SHP77 treated with DMSO at 0.1 percent for 48 hours (cell line): ENCODE data around the gene CNTFR.

Experiments used
- DNase-seq: peaks from one replicate; lab custom pipeline; 2025; lab: John Stamatoyannopoulos, UW

Gene CNTFR

GRCh38 chr9:34620061-34620994 is 30.8 kb upstream of the CNTFR start, which contains the start of gene DCTN3:
TSS of gene DCTN3 (minus strand) at chr9:34620495. CDS start at chr9:34620464, 31 bp downstream.
- DNase-seq: peak; percentile 66

GRCh38 chr9:34615132-34615531 is 25.6 kb upstream of the CNTFR start:
- DNase-seq: no peak

GRCh38 chr9:34612788-34613390 is 23.4 kb upstream of the CNTFR start:
- DNase-seq: peak; percentile 12

- DNase-seq: no peak
Measured at GRCh38 chr9:34611811-34612787, 22.6 kb upstream of the CNTFR start, which contains the start of gene RPP25L. TSS of gene RPP25L (minus strand) at chr9:34612097. CDS start at chr9:34611296, 801 bp downstream.

GRCh38 chr9:34611251-34611810 is 21.8 kb upstream of the CNTFR start:
- no peak for DNase-seq

GRCh38 chr9:34610434-34611206 is 21.1 kb upstream of the CNTFR start:
- DNase-seq: no peak

GRCh38 chr9:34607331-34607730 is 17.8 kb upstream of the CNTFR start:
- no peak for DNase-seq

- DNase-seq: no peak
Measured at GRCh38 chr9:34606905-34607304, 17.4 kb upstream of the CNTFR start.

GRCh38 chr9:34606190-34606589 is 16.7 kb upstream of the CNTFR start:
- no peak for DNase-seq

- no peak for DNase-seq
Measured at GRCh38 chr9:34603610-34604231, 14.2 kb upstream of the CNTFR start.

- no peak for DNase-seq
Measured at GRCh38 chr9:34601937-34602573, 12.5 kb upstream of the CNTFR start.

GRCh38 chr9:34600908-34601307 is 11.4 kb upstream of the CNTFR start:
- DNase-seq: no peak

GRCh38 chr9:34599546-34599945 is 10.0 kb upstream of the CNTFR start:
- no peak for DNase-seq

GRCh38 chr9:34594177-34594576 is 4.7 kb upstream of the CNTFR start:
- DNase-seq: no peak

GRCh38 chr9:34592895-34593601 is 3.5 kb upstream of the CNTFR start:
- no peak for DNase-seq

GRCh38 chr9:34591917-34592866 is 2.7 kb upstream of the CNTFR start:
- no peak for DNase-seq

- DNase-seq: no peak
Measured at GRCh38 chr9:34591248-34591916, 1.9 kb upstream of the CNTFR start.
